Esophagus mucosa (tissue), 1 donor: ENCODE data around the gene DNAH5. TPM values are rescaled to one million over a fixed set of nuclear protein-coding genes. Genes with fewer than 3 reads are reported as not detected.

Source experiments
- ATAC-seq: fragments of 200-7000 bp; cut with Tn5 transposase; one replicate; pipeline ENCODE4 v1.9.1; 2020
- total RNA-seq: library from RNA; stranded (reverse); gene quantifications from one replicate; pipeline ENCODE4 v1.2.4, GENCODE V29; 2023
- donor health status: DM: yes; HTN: yes; CAD: no.

The DNAH5 gene
- total RNA-seq, 1 donor from 2014 or later: 0.52 TPM

- no peak for ATAC-seq
These were observed 240.1 kb downstream of the DNAH5 start for GRCh38 chr5:13704396-13704795.

- no peak for ATAC-seq
These were observed 243.9 kb downstream of the DNAH5 start for GRCh38 chr5:13700626-13701025.

GRCh38 chr5:13698885-13699284 lies 245.6 kb downstream of the DNAH5 start:
- no peak for ATAC-seq

DNA sequence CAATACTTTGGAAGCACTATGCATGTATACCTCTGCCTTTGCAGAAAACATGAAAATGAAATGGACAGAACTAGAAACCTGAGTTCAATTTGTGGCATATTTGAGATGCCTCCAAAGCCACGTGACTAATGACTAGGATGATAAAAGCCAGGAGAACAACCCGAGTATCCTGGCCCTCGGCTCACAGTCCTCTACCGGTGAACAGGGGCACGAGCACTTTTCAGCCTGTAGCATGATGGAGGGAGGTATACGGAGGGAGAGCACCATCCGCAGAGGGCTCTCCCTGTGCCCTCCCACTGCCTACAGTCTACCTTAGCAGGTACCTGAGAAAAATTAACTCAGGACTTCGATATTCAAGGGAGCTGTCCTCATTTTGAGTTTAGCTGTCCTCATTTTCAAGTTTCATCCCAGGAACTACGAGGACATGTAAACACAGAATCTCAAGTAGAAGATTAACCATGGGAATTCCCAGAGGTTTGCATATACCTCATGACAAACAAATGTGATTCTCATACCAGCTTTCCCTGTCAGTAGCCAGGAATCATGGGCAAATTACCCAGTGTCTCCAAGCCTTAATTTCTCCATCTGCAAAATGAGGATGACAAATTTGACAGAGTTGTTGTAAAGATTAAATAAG lies 249.3 kb downstream of the DNAH5 start:
- ATAC-seq: no peak

DNA sequence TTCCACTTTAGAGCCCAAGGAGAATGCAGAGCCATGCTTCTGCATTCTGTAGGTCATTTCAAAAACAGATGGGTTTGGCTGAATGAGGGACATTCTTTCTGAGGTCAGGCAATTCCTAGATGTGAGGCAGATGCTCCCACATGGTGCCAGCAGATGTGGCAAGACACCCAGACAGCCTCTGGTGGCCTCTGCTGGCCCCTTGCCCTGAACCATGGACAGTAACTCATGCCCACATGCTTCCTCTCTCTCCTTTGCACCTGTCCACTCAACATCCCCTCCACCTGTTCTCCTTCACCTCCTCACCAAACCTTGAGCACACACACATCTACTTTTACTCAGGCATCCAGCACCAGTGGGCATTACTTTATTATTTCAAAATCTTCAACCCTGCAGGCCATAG lies 252.3 kb downstream of the DNAH5 start:
- no peak for ATAC-seq

- ATAC-seq: no peak
These were observed 268.0 kb downstream of the DNAH5 start for GRCh38 chr5:13676531-13676930.

- ATAC-seq: no peak
These were observed 270.1 kb downstream of the DNAH5 start for GRCh38 chr5:13674391-13674790.

DNA sequence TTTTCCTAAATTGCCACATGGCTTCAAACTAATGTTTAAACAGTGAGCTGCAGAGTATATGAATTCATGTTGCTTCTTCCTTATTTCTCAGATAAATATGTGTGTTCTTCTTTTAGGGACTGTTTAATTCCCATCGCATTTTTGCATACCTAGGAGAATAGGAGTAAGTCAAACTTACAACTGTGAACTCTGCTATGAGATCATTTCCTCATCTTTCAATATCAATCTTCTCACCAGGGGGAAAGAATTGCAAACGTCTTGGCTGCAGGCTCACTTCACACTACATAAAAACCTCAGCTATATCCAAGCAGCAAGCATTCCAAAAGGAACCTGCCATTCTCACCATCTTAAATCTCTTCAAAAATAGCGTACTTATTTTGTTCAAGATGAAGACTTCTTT lies 271.0 kb downstream of the DNAH5 start:
- ATAC-seq: no peak

- peak; percentile 45 for ATAC-seq
These were observed 280.1 kb downstream of the DNAH5 start for GRCh38 chr5:13664377-13664776.

GRCh38 chr5:13662626-13663025 lies 281.9 kb downstream of the DNAH5 start:
- ATAC-seq: no peak

- ATAC-seq: no peak
These were observed 283.2 kb downstream of the DNAH5 start for GRCh38 chr5:13661272-13661671.

GRCh38 chr5:13660072-13660471 lies 284.4 kb downstream of the DNAH5 start:
- no peak for ATAC-seq

- ATAC-seq: no peak
These were observed 285.1 kb downstream of the DNAH5 start for GRCh38 chr5:13659391-13659790.

DNA sequence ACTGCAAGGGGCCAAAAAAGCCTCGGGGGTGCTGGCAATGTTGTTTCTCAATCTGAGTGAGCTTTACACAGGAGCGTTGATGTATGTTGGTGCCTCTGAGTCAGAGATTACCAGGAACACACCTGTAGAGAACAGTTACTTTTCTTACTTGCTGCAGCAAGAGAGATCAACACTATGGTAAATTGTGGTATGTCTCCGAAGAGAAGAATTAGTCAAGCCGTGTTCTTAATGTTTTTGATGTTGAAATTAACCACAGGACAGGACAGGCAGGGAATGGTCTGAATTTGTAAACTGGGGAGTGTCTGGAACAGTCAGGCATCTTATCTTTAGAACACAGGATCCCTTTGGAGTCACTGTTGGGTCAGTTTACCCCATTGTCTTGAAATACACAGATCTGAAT lies 285.7 kb downstream of the DNAH5 start:
- ATAC-seq: peak; percentile 77

GRCh38 chr5:13658152-13658551 lies 286.3 kb downstream of the DNAH5 start:
- ATAC-seq: no peak

GRCh38 chr5:13653709-13654108 lies 290.8 kb downstream of the DNAH5 start:
- no peak for ATAC-seq

GRCh38 chr5:13649656-13650055 lies 294.8 kb downstream of the DNAH5 start:
- no peak for ATAC-seq

- no peak for ATAC-seq
These were observed 295.7 kb downstream of the DNAH5 start for GRCh38 chr5:13648822-13649221.

DNA sequence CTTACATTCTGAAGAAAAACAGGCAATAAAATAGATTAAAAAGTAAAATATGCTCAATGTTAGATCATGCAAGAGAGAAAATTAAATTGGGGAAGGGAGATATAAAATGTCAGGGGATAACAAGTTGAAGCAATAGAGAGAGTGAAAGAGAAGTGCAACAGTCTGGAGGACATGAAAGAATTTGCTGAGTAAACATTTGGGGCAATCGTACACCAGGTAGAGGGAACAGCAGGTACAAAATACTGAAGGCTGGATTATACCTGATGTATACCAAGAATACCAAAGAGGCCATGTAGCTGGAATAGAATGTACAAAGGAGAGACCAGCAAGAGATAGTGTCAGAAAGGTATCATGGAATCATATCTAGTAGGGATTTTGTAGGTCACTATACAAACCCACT lies 300.8 kb downstream of the DNAH5 start:
- ATAC-seq: no peak

GRCh38 chr5:13643196-13643595 lies 301.3 kb downstream of the DNAH5 start:
- no peak for ATAC-seq

Other genes starting within 250 kb of the DNAH5 start
- gene TRIO, start 198.7 kb upstream of the DNAH5 start, total RNA-seq: 42.0 TPM